ENCODE results near the gene MDM1.

MDM1 gene

GRCh38 chr12:68324531-68324930 is 7.6 kb downstream of the MDM1 start:
- H3K4me3 ChIP-seq (ENCODE audit: low read depth, low read length), result no peak overlapping the region

- no peak overlapping the region for H3K4me3 ChIP-seq (ENCODE audit: low read depth, low read length)
Measured at GRCh38 chr12:68321140-68321539, 11.0 kb downstream of the MDM1 start.

GRCh38 chr12:68319988-68320623 is 12.1 kb downstream of the MDM1 start:
- no peak overlapping the region for H3K4me3 ChIP-seq (ENCODE audit: low read depth, low read length)

GRCh38 chr12:68317047-68317667 is 15.0 kb downstream of the MDM1 start:
- H3K4me3 ChIP-seq (ENCODE audit: low read depth, low read length), result no peak overlapping the region

GRCh38 chr12:68310370-68310769 is 21.8 kb downstream of the MDM1 start:
- H3K4me3 ChIP-seq (ENCODE audit: low read depth, low read length), result no peak overlapping the region

- no peak overlapping the region for H3K4me3 ChIP-seq (ENCODE audit: low read depth, low read length)
Measured at GRCh38 chr12:68306564-68306963, 25.6 kb downstream of the MDM1 start.

GRCh38 chr12:68305278-68305677 is 26.9 kb downstream of the MDM1 start:
- no peak overlapping the region for H3K4me3 ChIP-seq (ENCODE audit: low read depth, low read length)

GRCh38 chr12:68304626-68305025 is 27.5 kb downstream of the MDM1 start:
- no peak overlapping the region for H3K4me3 ChIP-seq (ENCODE audit: low read depth, low read length)

GRCh38 chr12:68303850-68304249 is 28.3 kb downstream of the MDM1 start:
- no peak overlapping the region for H3K4me3 ChIP-seq (ENCODE audit: low read depth, low read length)

GRCh38 chr12:68297929-68298328 is 34.2 kb downstream of the MDM1 start:
- H3K4me3 ChIP-seq (ENCODE audit: low read depth, low read length), result no peak overlapping the region

- H3K4me3 ChIP-seq (ENCODE audit: low read depth, low read length), result no peak overlapping the region
Measured at GRCh38 chr12:68294251-68294650, 37.9 kb downstream of the MDM1 start.

- no peak overlapping the region for H3K4me3 ChIP-seq (ENCODE audit: low read depth, low read length)
Measured at GRCh38 chr12:68293347-68293746, 38.8 kb downstream of the MDM1 start.

- no peak overlapping the region for H3K4me3 ChIP-seq (ENCODE audit: low read depth, low read length)
Measured at GRCh38 chr12:68292151-68292943, 39.8 kb downstream of the MDM1 start.

GRCh38 chr12:68291396-68292036 is 40.6 kb downstream of the MDM1 start:
- no peak overlapping the region for H3K4me3 ChIP-seq (ENCODE audit: low read depth, low read length)

- H3K4me3 ChIP-seq (ENCODE audit: low read depth, low read length), result no peak overlapping the region
Measured at GRCh38 chr12:68290126-68290525, 42.0 kb downstream of the MDM1 start.

GRCh38 chr12:68287106-68287505 is 45.1 kb downstream of the MDM1 start:
- H3K4me3 ChIP-seq (ENCODE audit: low read depth, low read length), result no peak overlapping the region

- H3K4me3 ChIP-seq (ENCODE audit: low read depth, low read length), result no peak overlapping the region
Measured at GRCh38 chr12:68286396-68286795, 45.8 kb downstream of the MDM1 start.

- H3K4me3 ChIP-seq (ENCODE audit: low read depth, low read length), result no peak overlapping the region
Measured at GRCh38 chr12:68285541-68285940, 46.6 kb downstream of the MDM1 start.

GRCh38 chr12:68281322-68282077 is 50.7 kb downstream of the MDM1 start:
- no peak overlapping the region for H3K4me3 ChIP-seq (ENCODE audit: low read depth, low read length)

GRCh38 chr12:68280240-68280639 is 51.9 kb downstream of the MDM1 start:
- no peak overlapping the region for H3K4me3 ChIP-seq (ENCODE audit: low read depth, low read length)

All from iPS-11a (cell line).